HG03469 (cell line): ENCODE measurements around the gene NDFIP1.

Experiments
- ATAC-seq: cut with Tn5 transposase; IDR thresholded peaks from one replicate; pipeline ENCODE4 v1.9.1; 2021; ENCODE audit warnings: mild to moderate bottlenecking, moderate library complexity, moderate number of reproducible peaks; ENCODE audit not compliant: unreplicated experiment

The NDFIP1 gene

DNA sequence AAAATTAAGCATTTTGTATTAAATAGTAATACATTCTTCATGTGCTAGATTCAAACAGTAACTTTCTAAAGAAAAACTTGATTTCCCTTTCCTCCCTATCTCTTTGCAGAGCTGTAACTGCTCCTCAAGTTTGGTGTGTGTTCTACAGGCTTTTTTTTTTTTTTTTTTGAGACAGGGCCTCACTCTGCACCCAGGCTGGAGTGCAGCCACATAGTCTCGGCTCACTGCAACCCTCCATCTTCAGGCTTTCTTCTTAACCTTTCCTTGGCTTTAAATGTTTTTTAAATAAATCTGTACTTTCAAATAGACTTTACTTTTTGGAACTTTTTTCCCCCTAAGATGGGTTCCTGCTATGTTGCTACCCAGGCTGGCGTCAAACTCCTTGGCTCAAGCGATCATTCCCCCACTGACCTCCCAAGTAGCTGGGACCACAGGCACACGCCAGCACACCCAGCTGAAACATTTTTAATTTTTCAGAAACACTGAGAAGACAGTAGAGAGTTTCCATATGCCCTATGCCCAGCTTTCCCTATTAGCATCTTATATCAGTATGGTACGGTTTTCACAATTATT lies 9.1 kb downstream of the NDFIP1 start:
- no peak for ATAC-seq

DNA sequence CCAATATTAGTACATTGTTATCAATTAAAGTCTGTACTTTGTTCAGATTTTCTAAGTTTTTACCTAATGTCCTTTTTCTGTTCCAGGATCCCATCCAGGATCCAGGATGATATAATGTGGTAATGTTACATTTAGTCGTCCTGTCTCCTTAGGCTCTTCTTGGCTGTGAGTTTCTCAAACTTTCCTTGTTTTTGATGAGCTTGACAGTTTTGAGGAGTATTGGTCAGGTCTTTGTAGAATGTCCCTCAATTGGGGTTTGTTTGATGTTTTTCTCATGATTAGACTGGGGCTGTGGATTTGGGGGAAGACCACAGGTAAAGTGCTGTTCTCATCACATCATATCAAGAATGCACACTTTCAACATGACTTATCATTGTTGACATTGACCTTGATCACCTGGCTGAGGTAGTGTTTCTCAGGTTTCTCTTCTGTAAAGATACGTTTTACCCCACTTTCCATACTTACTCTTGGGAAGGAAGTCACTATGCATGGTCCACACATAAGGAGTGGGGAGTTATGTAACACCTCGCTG lies 9.6 kb downstream of the NDFIP1 start:
- ATAC-seq = no peak

DNA sequence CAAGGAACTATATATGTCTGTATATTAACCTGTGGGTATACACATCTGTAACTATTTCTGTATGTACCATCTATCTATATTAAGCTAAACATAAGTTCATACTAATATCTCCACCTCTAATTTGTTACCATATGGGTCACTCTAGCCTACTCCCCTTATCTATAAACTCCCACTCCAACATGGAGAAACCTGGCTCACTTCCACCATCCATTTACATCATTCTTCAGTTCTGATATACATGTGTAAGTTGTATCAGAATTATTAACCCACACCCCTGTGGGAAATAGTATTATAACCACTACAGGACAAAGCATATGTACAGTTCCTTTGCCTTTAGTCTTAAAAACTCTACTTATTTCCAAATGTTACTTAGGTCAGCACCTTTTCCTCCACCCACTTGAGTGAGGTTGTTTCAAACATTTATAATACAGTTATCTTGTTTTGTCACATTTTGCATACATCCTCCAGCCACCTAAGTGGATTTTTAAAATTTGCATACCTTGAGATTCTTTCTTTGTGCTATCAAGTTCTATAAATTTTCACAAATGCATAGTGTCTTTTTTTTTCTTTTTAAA lies 10.6 kb downstream of the NDFIP1 start:
- ATAC-seq = no peak

DNA sequence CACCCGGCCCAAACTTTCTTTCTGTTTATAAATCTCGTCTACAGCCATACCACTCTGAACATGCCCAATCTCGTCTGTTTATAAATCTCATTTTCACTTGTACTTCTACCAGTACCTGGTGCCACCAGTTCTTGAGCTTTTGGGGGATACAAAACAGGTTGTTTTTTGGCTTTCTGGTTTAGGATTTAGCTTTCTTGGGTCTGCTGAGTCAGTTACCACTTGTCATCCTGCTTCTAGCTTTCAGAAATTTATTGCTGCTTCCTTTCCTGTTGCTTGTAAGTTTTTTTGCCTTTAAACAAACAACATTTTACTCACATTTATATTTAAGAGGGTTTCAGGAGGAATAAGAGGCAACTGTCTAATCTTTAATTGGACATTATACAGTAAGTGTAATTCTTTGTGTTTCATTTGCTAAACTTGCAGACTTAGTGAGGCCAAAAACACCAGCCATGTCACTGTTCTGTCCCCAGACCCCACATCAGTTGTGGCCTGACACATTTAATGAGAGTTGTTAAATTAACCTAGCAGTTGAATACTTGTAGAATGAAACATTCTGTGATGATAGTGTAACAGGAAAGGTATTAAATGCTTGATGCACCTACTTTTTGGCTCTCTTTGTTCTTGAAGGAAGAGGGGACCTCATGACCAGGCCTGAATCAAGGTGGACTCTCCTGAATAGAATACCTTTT lies 11.8 kb downstream of the NDFIP1 start:
- ATAC-seq = no peak

DNA sequence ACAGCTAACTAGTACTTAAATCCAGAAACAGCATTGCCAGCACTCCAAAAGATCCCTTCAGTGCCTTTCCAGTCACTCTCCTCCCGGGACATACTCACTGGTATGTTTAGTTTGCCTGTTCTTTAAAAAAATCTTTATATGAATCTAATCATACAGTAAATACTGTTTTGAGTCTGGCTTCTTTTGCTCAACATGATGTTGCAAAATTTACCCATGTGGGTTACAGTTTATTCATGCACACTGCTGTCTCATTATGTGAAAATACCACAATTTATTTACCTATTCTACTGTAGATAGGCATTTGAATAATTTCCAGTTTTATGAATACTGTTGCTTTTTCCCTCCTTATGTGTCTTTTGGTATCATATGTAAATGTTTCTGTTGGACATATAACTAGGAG lies 13.5 kb downstream of the NDFIP1 start:
- ATAC-seq = no peak

DNA sequence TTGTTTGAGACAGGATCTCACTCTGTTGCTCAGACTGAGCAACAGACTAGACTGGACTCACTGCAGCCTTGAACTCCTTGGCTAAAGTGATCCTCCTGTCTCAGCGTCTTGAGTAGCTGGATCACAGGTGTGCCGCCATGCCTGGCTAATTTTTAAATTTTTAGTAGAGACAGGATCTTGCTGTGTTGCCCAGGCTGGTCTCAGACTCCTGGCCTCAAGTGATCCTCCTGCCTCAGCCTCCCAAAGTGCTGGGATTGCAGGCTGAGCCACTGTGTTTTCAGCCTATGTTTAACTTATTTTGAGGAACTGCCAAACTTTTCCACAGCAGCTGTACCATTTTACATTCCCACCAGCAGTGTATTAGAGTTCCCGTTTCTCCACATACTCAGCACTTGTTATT lies 16.8 kb downstream of the NDFIP1 start:
- no peak for ATAC-seq

DNA sequence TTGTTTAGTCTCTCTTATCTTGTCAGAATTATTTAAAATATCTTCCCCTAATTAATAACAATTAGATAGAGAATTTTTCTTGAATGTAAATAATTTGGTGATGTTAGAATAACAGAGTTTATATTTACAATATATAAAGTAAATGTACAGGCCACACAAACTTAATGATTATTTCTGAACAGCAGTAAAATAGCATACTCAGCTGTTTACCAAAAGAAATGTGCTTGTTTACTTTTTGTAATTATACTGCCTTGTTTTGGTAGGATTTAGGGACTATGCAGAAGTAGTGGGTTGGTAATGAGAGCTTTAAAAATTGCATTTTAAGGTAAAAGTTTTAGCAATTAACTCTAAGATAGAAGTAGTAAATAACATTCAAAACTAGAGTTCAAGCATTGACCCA lies 17.4 kb downstream of the NDFIP1 start:
- ATAC-seq = no peak

DNA sequence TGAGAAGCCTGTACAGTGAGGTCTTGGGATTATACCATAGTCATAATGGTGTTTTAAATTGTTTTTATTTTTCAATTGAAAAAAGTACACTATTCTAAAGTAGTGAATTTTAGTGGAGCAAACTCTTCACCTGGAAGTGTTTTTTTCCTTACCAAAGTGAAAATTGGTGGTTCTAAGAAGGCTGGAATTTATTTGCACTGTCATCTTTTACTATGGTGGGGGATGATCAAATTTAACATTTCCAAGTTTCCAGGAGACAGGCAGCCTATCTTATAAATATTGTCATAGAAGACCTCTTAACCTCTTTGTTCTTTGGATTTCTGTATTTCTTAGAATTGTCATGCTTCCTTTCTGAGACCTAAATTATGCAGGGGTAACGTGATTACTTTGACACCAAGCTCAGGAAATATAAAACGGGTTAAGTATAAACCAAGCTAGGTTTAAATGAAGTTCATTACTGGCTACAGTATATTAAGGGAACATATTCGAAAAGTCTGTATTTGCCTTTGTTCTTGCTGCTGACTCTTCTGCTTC lies 20.2 kb downstream of the NDFIP1 start:
- ATAC-seq = no peak

DNA sequence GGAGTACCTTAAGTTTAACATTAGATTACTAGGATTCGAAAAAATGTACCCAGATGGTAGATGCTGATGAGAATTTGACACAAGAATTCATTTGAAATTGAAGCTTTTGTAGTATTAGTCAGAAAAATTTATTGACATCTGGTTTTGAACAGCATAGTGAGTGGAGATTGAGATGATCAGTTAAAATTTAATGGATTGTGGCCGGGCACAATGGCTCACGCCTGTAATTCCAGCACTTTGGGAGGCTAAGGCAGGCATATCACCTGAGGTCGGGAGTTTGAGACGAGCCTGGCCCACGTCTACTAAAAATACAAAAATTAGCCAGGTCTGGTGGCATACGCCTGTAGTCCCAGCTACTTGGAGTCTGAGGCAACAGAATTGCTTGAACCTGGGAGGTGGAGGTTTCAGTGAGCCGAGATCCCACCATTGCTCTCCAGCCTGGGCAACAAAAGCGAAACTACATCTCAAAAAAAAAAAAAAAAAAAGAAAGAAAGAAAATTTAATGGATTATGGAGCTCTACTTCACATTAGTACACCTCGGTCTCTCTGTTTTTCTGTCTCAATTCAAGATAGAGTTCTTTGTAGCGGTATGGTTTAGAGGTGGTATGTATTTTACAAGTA lies 21.0 kb downstream of the NDFIP1 start:
- no peak for ATAC-seq

DNA sequence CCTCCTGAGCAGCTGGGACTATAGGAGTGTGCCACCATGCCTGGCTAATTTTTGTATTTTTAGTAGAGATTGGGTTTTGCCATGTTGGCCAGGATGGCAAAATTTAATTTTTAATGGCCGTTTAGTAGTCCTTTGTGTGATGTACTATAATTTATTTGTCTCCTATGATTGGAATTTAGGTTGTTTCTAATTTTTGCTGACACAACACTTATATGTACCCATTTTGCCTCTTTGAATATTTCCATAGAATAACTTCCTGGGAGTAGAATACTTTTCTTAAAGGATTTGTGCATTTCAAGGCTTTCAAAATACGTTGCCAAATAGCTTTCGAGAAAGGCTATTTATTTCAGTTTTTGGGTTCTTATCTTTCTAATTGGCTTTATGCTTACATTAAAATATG lies 22.8 kb downstream of the NDFIP1 start:
- no peak for ATAC-seq

DNA sequence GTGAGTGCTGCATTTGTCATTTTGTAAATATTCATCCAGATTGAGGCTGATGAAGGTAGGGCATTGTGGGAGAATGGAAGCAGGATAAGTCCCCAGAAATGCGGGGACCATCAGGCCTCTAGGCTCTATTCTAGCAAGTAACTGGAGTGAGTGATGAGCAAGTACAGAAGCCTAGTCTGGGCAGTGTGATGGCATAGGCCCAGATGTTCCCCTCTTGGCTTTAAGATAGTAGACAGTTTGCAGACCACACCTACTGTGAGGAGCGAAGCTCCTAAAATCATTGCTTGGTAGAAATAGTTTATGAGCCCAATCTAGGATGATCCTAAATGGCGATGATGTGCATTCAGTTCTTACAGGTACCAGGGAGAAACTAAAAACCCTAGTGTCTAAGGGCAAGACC lies 24.3 kb downstream of the NDFIP1 start:
- ATAC-seq = no peak

DNA sequence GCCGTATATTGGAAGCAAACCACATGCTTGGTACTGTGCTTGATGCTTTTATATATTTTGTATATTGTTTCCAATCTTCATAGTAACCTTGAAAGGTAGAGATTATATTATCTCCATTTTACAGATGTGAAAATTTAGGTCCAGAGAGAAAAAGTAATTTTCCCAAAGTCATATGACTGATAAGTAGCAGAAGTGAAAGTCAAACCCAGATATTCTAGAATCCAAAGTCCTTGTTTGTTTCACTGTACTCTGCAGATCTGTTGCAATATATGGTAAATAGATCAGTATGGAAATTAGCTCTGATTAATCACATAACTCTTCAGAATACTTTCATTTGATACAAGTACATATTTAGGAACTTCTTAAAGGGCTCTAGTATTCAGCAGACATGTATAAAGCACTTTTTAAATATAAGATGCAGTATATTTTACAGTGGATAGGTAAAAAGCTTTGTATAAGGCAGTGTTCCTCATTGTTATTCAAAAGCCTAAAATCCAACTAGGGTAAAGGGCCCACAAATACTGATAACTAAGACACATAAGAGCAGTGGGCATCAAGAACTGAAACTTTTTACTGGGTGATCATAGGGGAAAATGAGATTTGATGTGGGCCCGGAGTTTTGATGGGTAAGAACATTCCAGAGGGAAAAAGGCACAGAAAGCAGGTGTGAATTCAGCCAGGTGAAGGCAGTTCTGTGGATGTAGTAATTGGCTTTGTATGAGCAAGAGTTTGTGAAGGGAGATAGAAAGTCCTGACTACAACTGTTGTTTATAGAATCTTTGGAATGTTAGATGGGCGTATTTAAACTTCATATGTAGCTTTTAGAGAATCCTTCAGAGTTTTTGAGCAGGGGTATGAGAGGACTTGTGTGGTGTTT lies 25.0 kb downstream of the NDFIP1 start:
- no peak for ATAC-seq

DNA sequence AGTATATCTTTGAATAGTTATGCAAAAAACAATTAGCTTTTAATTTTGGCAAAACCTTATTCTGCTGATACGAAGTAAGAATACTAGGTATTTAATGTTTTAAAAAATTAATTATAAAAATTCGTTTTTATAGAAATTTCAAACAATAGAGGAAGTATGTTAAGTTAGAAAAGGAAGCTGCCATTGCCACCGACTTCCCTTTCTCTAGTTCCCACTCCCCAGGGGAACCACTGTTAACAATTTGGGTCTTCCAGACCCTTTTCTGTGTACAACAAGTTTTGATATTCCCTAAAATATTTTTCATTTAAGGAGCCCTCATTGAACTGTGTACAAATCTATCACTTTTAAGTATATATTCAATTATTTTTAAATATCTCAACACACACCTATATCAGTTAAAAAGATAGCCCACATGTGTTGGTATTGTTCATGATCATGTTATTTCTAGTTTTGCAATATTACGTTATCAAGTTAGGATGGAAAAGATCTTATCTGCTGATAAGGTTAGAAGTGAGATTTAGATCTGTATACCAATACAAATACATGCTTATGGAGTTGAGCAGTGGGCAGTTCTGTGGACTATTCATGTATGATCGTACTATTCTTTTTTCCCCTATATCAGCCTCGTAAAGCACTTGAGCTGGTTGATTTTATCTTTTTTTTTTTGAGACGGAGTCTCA lies 25.9 kb downstream of the NDFIP1 start:
- no peak for ATAC-seq

DNA sequence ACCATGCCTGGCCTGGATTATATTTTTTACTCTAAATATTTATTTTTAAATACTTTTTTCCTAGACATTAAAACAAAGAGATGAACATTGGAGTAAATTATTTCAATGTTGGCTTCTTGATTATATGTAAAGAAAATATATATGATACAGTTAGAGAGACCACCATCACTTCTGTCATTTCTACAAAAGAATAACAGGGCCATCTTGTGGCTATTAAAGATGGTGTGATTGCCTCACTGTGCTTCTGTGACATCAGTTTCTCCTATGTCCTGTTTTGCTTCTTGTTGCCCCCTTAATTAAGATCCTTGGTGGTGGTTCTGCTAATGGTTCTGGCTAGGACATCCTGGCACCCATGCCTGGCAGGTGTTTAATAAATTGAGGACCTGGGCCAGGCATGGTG lies 32.9 kb downstream of the NDFIP1 start:
- ATAC-seq = no peak

DNA sequence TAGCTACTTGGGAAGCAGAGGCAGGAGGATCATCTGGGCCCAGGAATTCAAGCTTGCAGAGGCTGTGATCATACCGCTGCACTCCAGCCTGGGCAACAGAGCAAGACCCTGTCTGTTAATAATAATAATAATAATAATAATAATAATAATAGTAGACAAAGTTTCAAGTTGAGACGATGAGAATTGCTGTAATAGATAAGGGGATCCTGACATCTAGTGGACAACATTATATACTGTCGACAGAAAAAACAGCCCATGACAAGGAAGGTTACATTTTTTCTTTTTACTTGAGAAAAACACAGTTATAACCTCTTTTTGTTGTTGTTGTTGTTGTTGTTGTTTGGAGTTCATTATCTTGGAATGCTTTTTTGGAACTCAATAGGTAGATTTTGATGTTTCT lies 35.3 kb downstream of the NDFIP1 start:
- ATAC-seq = no peak

DNA sequence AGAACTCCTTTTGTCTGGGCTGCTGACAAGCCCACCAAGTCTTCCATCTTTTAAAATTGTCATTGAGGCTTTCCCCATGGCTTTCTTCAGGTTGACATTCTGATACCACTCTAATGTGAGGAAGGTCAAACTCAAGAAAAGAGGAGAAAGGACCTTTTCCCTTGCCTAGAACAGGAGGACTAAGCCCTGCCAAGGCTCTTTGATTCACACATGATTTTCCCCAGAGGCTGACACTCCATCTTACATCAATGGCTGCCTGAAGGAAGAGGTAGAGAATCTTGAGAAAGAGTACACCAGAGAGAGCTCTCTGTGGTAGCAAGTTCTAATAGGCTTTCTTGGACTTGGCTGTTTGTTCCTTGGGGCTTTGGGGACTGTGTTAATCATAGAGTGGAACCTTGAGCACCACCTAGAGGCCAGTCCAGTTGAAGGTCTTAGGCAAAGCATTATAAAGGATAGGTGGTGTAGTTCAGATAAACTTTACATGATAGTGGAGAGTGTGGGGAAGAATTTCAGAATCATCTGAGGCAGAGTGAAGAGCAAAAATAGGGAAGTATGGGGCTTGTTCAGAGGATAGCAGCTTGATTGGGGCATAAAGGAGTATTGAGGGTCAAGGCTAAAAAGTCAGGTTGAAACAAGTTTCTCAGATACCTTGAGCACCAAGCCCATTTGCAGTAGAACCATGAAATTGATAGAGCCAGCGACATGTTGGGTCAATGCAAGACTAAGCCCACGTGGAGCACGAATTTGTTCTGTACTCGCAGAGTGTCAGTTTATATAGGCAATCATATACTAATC lies 36.7 kb downstream of the NDFIP1 start:
- ATAC-seq = peak; percentile 80

DNA sequence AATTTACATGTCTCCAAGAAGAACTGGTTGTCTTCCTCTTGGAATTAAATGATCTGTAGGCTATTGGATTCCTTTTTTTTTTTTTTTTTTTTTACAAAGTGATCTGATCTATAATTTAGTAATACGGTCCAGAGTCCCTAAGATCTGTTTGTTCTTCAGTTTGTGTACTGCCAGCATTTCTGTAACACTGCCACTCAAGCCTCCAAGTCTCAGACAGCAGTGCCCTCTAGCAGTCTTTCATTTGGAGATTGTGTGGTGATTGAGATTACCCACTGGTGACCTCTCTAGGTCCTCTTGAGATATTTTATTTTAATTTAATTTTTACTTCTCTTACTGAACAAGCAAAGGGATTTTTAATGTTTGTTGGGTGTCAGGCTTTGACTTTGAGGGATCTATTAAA lies 40.8 kb downstream of the NDFIP1 start:
- ATAC-seq = no peak

DNA sequence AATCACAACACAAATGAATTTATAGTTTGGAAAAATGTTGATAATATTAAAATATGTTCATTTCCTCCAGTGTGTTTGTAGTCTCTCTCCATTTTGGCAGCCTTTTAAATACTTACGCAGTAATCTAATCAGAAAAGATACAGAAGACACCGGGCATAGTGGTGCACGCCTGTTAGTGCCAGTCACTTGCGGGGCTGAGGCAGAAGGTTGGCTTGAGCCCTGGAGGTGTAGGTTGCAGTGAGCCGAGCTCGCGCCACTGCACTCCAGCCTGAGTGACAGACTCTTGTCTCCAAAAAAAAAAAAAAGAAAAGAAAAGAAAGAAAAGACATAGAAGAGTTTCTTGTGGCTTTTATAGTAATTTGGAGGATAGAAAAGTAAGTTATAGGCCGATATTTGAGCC lies 41.9 kb downstream of the NDFIP1 start:
- no peak for ATAC-seq
